ENCODE results near the gene OGT.
"Not testable (repeated sequence)": the region's sequence is repeated elsewhere in the genome, so short reads cannot be mapped to it uniquely, and the experiment has no call there.

The OGT gene

DNA sequence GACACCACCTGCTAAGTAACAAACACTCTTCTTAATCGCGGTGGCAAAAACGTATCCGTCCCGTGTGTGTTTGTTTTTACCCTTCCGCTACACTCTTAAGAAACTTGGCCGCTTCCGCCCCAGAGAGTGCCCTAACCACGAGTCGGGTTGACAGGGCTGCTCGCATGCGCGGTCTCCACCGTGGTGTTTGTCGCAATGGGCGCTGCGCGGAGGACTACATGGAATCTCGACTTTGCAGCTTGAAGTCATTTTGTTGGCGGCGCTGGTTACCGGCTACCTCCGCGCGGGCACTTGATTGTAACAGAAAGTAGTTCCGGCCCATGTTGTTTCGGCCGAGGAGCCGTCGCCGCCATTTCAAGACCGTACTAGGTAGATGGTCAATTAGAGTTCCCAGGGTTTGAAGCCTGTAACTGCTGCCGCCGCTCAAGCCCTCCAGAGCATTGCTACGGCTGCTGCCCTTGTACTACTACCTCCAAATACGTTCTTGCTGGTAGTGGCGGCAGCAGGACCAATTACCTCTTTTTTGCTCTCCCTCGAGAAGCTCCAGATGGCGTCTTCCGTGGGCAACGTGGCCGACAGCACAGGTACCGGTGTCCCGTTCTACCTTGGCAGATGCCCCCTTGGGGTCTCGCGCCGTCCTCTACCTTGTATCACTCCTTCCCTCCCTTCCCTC is at the start of gene OGT:
TSS of gene OGT (plus strand) at position 352 of the 673 bp plus-strand sequence. CDS start at position 548, 196 bp downstream.
- peak; percentile 71 for DNase-seq

DNA sequence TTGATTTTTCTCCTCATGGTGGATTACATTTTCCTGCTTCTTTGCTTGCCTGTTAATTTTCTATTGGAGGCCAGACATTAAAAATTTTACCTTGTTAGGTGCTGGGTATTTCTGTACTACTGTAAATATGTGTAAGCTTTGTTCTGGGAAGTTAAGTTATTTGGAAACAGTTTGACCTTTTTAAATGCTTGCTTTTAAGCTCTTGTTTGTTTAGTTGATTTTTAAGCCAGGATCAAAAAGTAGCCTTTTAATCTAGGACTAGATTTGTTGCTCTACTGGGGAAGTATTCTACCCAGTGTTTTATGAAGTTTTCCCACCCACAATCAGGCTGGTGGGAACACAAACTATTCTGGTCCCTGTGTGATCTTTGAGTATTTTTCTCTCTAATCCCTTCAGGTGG is 45.1 kb upstream of the OGT start:
- DNase-seq: no peak

DNA sequence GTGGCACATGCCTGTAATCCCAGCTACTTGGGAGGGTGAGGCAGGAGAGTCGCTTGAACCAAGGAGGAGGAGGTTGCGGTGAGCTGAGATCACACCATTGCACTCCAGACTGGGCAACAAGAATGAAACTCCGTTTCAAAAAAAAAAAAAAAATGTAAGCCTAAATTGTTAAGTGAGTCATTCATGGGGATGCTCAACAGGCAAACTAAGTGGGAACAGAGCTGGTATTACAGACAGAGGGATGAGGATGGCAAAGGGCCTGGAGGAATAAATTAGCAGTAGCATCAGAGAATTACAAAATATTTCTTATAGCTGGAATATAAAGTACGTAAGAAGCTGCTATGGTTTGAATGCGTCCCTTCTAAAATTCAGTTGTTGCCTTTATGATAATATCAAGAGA is 43.4 kb upstream of the OGT start:
- DNase-seq: no peak

DNA sequence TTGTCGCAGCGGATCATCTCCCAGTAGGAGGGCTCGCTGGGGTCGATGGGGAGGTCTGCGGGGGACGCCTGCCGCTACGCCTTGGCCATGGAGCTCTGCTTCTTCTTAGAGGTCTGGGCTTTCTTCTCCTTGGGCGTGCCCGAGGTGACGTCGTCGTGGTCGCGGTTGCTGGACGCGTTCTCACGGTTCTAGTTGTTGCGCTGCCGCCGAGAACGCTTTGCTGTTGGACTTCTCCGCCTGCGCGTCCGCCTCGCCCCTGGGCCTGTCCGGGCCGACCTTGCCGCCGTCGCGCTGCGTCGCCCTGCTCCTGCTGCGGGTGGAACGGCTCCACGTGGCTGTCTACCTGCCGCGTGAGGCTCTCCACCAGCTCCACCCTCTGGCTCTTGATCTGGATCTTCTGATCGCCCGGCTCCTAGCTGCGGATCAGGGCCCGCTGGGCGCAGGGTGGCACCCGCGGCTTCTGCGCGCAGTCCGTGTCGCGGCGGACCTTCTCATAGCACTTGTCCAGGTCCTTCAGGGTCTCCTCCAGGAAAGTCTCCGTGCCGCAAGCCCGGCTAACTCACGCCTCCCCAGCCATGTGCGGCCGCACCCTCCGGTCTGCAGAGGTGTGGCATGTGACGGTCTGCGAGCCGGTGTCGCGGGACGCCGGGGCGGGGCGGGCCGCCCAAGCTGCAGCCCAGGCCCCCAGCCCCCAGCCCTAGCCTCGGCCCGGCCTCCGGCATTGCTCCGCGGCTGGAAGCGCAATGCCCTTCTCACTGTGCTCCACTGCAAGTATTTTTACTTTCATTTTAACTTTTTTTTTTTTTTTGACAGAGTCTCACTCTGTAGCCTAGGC is 40.5 kb upstream of the OGT start:
- DNase-seq: no peak

DNA sequence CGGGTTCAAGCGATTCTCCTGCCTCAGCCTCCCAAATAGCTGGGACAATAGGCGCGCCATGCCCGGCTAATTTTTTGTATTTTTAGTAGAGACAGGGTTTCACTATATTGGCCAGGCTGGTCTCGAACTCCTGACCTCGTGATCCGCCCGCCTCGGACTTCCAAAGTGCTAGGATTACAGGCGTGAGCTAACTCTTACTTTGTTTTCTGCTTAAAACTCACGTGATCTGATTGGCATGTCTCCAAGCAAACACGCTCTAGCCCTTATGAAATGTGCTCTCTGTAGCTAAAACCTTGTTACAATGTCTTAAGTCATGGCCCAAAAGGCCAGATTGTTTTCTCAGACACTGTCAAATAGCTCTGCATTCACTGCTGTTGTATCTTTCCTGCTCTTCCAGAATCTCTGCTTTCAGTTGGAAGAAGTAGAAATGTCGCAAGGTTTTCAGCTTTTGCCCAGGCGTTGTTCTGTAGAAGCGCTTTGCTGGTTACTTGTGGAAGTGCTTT is 39.7 kb upstream of the OGT start:
- DNase-seq: no peak

DNA sequence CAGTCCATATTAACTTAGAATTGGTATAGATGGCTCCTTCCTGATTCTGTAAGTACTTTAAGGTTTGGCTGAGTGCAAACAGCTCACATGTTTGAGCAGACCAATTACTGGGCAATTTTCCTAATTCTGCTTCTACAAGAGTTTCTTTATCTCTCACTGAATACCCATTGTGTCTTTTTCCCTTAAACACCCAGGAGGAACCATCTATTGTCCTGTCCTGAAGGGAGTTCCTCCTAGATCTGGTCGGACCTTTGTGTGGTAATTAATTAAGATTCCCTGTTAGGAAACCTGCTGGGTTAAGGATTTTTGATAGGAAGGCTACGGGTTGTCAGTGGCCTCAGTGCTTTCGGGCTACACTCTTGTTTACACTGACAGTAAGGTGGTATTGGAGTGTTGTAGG is 36.9 kb upstream of the OGT start:
- not testable (repeated sequence) for DNase-seq

DNA sequence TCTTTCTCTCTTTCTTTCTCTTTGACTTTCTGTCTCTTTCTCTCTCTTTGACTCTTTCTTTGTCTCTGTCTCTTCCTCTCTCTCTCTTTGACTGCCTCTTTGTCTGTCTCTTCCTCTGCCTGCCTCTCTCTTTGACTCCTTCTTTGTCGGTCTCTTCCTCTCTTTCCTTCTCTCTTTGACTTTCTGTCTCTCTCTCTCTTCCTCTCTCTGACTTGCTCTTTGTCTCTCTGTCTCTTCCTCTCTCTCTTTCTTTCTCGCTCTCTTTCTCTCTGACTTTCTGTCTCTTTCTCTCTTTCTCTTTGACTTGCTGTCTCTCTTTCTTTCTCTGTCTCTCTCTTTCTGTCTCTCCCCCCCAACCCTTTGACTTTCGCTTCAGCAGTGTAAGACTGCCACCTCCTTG is 36.4 kb upstream of the OGT start:
- DNase-seq: no peak

DNA sequence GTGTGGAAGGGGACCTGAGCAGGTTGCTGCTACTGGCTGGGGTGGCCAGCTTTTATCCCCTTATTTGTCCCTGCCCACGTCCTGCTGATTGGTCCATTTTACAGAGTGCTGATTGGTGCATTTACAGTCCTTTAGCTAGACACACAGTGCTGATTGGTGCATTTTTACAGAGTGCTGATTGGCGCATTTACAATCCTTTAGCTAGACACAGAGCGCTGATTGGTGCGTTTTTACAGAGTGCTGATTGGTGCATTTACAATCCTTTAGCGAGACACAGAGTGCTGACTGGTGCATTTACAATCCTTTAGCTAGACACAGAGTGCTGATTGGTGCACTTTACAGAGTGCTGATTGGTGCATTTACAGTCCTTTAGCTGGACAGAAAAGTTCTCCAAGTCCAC is 30.8 kb upstream of the OGT start:
- DNase-seq: not testable (repeated sequence)

DNA sequence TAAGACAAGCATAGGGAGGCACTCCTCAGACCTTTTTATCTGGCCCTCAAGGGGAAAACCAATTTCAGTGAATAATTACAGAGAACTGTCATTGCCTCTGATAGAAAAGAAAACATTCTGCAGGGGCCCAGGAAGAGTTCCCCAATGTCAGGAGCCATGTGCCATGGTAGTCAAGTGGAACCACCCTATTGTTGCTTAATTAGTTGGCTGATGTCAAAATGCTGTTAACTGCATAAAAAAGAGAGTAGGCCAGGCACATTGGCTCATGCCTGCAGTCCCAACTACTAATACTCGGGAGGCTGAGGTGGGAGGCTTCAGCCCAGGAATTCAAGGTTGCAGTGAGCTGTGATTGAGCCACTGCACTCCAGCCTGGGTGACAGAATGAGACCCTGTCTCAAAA is 28.6 kb upstream of the OGT start:
- DNase-seq: no peak

DNA sequence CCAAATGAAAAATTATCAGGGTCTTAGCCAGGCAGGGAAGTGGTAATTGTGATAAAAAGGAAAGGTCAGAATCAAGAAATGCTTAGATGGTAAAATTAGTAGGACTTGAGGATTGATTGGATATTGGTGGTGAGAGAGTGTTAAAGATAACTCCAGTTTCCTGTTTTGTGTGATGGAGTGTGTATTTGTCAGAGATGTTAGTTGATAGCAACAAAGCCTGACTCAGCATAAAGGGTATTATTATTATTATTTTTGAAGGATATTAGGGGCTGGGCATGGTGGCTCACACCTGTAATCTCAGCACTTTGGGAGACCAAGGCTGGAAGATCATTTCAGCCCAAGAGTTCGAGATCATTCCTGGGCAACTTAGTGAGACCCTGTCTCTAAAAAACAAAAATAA is 23.6 kb upstream of the OGT start:
- no peak for DNase-seq

DNA sequence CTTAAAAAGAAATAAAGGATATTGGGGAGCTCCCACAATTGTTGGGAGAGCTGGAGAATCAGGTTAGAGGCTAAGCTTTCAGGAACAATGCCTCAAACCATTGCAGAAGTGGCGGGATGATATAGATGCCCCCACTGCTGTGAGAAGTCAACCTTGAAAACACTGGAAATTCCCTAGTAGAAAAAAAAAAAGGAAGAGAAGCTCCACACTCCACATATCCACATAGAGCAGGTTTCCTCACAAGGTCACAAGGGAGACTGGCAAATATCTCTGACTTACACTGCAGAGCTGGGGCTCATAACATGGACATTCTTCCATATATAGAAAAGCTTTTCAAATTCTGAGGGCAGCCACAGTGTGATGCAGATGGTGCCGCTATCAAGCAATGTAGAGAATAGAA is 22.7 kb upstream of the OGT start:
- no peak for DNase-seq

DNA sequence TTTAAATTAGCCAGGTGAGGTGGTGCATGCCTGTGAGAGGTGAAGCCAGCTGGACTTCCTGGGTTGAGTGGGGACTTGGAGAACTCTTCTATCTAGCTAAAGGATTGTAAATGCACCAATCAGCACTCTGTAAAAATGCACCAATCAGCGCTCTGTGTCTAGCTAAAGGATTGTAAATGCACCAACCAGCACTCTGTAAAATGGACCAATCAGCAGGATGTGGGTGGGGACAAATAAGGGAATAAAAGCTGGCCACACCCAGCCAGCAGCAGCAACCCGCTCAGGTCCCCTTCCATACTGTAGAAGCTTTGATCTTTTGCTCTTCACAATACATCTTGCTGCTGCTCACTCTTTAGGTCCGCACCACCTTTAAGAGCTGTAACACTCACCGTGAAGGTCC is 19.2 kb upstream of the OGT start:
- not testable (repeated sequence) for DNase-seq

DNA sequence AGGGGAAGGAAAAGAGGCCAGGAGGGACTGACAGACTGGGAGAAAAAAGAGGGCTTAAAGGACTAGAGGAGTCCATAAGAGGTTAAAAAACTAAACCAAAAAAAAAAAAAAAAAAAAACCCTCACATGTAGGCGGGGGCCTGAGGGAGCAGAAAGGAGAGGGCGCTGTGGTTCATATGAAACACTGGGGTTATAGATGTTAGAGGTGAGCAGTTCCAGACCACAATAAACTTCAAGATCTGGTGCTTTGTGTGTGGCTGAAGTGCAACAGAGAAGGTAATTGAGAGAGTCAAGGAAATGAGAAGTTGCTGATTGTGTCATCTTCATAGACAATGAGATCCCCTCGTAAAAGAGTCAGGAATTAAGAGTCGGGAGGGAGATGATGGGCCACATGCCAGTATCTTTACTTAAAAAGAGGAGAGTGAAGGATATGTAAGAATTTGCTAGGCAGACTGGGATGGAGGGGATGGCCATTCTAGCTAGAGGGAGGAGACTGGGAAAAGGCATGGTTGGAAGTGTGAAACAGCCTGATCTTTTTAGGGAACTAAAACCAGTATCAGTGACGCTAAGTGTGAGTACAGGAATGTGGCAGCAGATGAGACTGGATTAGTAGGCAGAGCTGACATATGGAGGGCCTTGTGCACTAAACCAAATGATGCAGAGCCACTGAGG is 18.4 kb upstream of the OGT start:
- no peak for DNase-seq

DNA sequence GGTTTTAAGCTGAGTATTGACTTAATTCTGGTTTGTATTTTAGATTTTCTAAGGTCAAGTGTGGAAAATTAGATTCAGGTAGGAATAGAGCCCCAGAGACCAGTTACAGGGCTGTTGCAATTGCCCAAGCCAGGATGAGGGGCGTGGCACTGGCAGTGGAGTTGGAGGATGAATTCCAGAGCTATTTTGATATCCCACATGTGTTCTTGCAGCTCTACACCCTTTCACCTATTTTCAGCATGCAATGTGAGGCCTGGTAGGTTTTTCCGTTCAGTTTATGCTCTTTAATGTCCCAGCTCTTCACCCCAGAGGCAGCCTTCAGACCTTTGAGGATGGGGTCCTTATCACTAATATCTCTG is 17.9 kb upstream of the OGT start:
- DNase-seq: no peak

DNA sequence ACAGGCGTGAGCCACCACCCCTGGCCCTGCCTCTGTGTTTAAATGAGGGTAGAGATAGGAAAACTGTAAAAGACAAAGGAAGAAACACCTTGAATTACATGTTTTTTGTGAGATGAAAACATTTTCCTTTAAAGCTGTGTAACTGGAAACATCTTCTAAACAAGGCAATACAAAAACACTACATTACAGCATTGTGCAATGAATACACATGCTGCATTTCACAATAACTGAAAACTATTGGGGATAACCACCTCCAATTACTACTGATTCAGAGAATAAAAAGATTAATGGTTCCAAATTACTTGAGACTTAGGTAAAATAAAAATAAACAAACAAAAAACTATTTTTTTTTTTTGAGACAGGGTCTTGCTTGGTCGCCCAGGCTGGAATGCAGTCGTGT is 7.6 kb upstream of the OGT start:
- no peak for DNase-seq

DNA sequence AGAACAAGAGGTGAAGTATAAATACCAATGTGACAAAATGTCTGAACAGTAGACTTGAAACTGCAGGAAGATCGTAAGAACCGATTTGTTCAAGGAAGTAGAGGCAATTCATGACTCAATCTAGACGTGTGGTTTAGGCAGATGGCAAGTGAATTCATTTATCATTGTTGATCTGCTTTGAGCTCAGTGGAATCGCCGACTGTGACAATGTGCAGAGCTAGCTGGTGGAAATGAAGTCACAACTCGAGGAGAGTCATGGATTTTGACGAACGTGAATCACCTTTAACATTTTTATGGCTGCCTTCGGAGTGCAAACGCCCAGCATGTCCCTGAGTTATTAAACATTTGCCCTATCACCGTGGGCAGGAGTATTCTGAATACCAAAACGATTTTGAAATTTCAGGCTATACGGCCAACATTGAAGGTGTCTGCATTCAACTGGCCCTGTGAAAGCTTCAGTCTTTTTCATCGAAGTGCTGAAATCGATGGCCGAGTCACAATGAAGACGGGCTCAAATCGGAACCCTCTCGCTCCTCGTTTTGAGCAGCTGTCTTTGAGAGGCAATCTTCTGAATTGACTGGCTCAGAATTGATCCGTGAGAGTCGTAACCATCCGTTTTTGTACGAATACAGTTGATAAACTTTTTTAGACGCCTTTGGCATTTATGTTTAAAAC is 689 bp upstream of the OGT start:
- no peak for DNase-seq

DNA sequence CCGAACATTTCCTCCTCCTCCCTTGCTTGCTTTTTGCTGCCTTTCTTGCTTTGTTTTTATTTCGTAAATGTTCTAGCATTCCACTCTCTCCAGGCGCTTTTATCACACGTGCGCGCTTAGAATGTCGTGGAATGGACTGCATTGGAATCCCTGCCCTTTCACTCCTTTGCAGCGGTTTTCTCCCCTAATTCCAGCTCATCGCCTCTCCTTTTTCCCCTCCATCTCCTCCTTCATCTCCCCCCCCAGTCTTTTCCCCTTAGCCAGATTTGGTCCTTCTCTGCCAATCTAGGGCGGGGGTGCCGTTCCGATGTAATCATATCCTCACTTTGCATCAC is 579 bp downstream of the OGT start:
- no peak for DNase-seq

DNA sequence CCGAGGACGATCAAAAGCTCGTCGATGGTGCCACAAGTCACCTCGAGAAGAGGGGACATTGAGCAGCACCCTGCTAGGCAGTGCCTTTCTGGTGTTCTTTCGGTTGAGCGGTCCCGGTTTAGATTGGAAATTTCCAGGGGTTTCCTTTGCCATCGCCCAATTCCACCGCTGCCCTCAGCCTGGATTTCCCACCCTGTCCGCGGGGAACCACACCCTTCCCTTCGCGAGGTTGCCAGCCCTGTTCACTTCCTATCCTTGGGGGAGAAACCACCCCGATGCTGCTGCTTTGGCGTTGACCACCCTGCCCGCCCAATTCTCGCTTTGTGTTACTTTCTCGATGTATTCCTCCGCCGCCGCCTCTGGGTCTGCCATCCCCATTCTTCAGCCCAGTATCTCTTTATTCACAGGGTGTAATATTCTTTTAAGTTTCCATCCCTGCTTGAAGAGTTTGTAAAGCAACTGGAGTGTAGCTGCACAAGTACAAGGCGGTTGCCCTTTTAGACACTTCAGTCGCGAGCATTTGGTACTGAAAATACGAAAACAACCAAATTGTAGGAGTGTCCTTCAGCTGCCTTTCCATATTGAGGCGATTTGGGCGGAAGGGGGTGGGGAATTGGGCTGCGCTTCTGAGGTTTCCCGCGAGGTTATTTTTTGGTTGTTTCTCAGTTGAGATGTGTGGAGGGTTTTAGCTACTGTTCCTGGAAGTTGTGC is 1.1 kb downstream of the OGT start:
- peak; percentile 32 for DNase-seq

DNA sequence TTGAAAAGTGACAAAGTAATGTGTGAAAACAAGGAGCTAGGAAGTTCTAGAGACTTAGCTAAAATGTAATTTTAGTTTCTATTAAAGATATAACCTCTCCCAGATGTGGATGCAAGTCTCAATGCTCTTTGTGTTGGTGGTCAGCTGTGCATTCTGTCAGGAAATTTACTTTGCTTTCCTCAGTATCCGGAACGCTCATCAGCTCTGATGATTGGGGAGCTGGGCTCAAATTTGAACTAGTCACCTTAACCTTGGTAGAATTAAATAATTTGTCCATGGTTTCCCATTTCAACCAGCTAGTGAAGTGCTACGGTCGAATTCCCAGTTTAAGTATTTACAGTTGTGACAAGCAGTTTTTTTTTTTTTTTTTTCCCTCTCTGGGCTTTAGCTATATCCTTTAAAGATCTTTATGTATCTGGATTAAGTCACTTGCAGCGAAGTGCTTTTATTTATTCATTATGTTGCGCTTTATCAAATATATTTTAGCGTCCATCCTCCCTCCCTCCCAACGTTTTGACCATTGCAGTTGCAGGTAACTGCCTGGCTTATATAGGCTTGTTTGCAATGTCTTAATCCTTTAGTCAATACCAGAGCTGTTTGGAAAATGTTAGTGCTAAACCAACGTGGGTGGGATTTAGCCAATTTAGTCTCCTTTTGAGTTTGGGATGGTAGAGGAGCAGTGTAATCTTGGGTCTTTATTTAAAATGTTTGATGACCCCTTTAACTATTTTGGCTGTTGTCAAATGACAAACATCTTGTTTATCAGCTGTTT is 2.1 kb downstream of the OGT start:
- no peak for DNase-seq

DNA sequence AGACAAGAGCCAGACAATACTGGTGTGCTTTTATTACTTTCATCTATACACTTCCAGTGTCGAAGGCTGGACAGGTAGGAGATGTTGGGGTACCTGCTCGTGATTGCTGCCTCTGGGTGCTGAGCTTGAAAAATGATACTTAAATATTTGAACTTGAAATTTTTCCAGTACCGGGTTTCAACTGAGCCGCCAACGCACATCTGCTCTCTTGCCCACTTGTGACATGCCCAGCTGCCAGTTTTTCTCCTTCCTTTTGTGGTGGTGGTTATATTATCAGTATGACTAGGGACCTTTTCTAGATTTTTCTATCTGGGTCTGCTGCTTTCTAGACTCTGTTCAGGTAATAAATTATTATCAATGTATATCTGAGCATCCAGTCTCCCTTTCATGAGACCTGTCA is 3.4 kb downstream of the OGT start:
- no peak for DNase-seq

DNA sequence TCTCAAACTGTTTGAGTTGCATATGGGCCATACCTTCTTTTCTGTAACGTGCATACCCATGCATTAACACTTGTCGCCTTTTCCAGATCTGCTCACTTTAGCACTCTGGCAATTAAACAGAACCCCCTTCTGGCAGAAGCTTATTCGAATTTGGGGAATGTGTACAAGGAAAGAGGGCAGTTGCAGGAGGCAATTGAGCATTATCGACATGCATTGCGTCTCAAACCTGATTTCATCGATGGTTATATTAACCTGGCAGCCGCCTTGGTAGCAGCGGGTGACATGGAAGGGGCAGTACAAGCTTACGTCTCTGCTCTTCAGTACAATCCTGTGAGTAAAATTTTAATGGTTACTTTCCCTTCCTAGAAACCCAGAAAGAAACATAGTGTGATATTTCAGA is 4.8 kb downstream of the OGT start:
- DNase-seq: no peak

DNA sequence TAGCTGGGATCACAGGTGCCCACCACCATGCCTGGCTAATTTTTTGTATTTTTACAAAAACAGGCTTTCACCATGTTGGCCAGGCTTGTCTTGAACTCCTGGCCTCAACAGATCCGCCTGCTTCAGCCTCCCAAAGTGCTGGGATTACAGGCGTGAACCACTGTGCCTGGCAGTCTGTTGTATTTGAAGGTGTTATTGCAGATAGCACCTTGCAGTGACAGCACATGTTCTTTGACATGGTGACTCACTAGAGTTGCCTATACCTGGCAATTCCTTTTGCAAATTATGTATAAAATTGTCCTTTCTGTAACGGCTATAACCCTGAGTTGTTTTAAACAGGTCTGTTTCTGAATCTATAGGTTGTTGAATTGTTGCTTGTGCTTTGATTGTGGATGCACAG is 7.9 kb downstream of the OGT start:
- no peak for DNase-seq
